PC-9 (cell line): ENCODE results near the gene OR5D14.

ENCODE experiments used
- CTCF ChIP-seq: fragments of 200-600 bp; sonication (generic); conservative IDR thresholded peaks from 2 replicates; pipeline ENCODE4 v1.6.1; 2017; ENCODE audit warnings: mixed run types, antibody characterized with exemption, mild to moderate bottlenecking, moderate library complexity
- EZH2 ChIP-seq: fragments of 200-600 bp; sonication (generic); IDR thresholded peaks from 2 replicates; pipeline ENCODE4 v1.8.0; 2017; ENCODE audit warnings: antibody characterized with exemption, low read depth

GRCh38 chr11:55793321-55793720 lies 2.0 kb upstream of the OR5D14 start:
- TF ChIP-seq EZH2: no peak
- no peak for TF ChIP-seq CTCF
